ENCODE measurements around the gene ZNF618. TPM values are rescaled to one million over a fixed set of nuclear protein-coding genes. Genes with fewer than 3 reads are reported as not detected.

ZNF618 gene
- total and polyA plus RNA-seq, 8 donors, result 1.2 to 19.8 (median 5.3) TPM

DNA sequence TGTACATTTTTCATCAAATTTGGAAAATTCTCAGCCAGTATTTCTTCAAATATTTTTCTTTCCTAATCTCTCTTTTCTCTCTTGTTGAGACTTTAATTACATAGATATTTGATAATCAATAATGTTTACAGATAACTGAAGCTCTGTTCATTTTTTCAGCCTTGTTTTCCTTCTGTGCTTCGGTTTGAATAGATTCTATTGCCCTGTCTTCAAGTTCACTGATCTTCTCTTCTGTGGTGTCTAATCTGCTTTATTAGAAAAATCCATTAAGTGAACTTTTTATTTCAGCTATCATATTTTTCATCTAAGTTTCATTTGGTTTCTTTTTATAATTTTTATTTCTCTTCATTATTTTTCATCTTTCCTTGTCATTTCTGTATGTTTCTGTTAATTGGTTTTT lies 147.9 kb downstream of the ZNF618 start:
- no peak for DNase-seq
- TF ChIP-seq POLR2A (IDR thresholded peaks at IDR 0.05), result no peak
- no peak for TF ChIP-seq EP300 (IDR thresholded peaks at IDR 0.05)
- TF ChIP-seq POLR2AphosphoS5 (IDR thresholded peaks at IDR 0.05), result no peak
- H3K27me3 ChIP-seq, result no peaks in the 10 kb centered on the region
- H3K4me1 ChIP-seq, result no peaks in the 10 kb centered on the region
- peaks cover 0 to 90% (median 77%) of the 10 kb centered on the region in 4 donors for H3K36me3 ChIP-seq
- peaks cover 0 to 21% (median 12%) of the 10 kb centered on the region in 4 donors for H3K9me3 ChIP-seq
- H3K27ac ChIP-seq, result no peak overlapping the region
- intact Hi-C loops (cut with DNase I; ENCODE audit: low total_unique reads), result no loop called here
- WGBS, 5 donors, result 93 to 100% (median 96%) methylated on average over 1 of the region's 1 CpG
- H3K4me3 ChIP-seq, result no peak overlapping the region

- WGBS, 5 donors, result 88 to 93% (median 93%) methylated on average over 3 of the region's 3 CpGs
- no peak overlapping the region for H3K27ac ChIP-seq
- H3K4me1 ChIP-seq, result no peaks in the 10 kb centered on the region
- TF ChIP-seq CTCF (IDR thresholded peaks at IDR 0.05) (no peak), EP300 (IDR thresholded peaks at IDR 0.05) (no peak), POLR2AphosphoS5 (IDR thresholded peaks at IDR 0.05) (no peak), POLR2A (IDR thresholded peaks at IDR 0.05) (no peak)
- intact Hi-C loops (cut with DNase I; ENCODE audit: low total_unique reads), result no loop called here
- DNase-seq, result no peak
- H3K9me3 ChIP-seq, result peaks cover 0 to 21% (median 12%) of the 10 kb centered on the region in 4 donors
- H3K36me3 ChIP-seq, result peaks cover 0 to 90% (median 76%) of the 10 kb centered on the region in 4 donors
- no peak overlapping the region for H3K4me3 ChIP-seq
- no peaks in the 10 kb centered on the region for H3K27me3 ChIP-seq
Observed at GRCh38 chr9:114025196-114025753, 149.2 kb downstream of the ZNF618 start.

GRCh38 chr9:114025760-114026159 lies 149.7 kb downstream of the ZNF618 start:
- no peak overlapping the region for H3K4me3 ChIP-seq
- no peaks in the 10 kb centered on the region for H3K4me1 ChIP-seq
- H3K9me3 ChIP-seq, result peaks cover 0 to 21% (median 12%) of the 10 kb centered on the region in 4 donors
- WGBS, 5 donors, result 92 to 94% (median 94%) methylated on average over 5 of the region's 5 CpGs
- H3K27me3 ChIP-seq, result no peaks in the 10 kb centered on the region
- H3K36me3 ChIP-seq, result peaks cover 0 to 89% (median 76%) of the 10 kb centered on the region in 4 donors
- TF ChIP-seq POLR2AphosphoS5 (IDR thresholded peaks at IDR 0.05) (no peak), EP300 (IDR thresholded peaks at IDR 0.05) (no peak), CTCF (IDR thresholded peaks at IDR 0.05) (no peak), POLR2A (IDR thresholded peaks at IDR 0.05) (no peak)
- intact Hi-C loops (cut with DNase I; ENCODE audit: low total_unique reads), result no loop called here
- H3K27ac ChIP-seq, result no peak overlapping the region
- DNase-seq, result no peak

DNA sequence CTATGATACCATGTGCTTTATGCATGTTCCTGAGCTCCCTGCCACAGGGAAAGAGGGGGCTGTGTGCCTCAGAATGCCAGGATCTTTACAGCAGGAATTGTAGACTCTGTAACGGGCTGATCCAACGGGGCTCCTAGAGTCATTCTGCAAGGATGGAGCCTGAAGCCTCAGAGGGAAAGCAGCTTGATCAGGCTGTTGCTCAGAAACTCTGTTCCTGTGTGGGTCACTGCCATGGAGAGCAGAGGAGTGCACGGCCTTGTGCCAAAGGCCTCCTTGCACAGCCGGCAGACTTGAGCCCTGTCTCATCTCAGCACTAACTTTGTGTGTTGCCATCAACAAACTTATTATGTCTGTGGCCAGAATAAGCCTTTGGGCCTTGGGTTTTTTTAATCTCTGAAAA lies 150.2 kb downstream of the ZNF618 start:
- no peaks in the 10 kb centered on the region for H3K4me1 ChIP-seq
- intact Hi-C loops (cut with DNase I; ENCODE audit: low total_unique reads), result no loop called here
- no peaks in the 10 kb centered on the region for H3K27me3 ChIP-seq
- no peak for TF ChIP-seq EP300 (IDR thresholded peaks at IDR 0.05)
- TF ChIP-seq POLR2A (IDR thresholded peaks at IDR 0.05), result no peak
- TF ChIP-seq CTCF (IDR thresholded peaks at IDR 0.05), result no peak
- 90 to 98% (median 93%) methylated on average over 4 of the region's 4 CpGs for WGBS, 5 donors
- no peak overlapping the region for H3K4me3 ChIP-seq
- H3K9me3 ChIP-seq, result peaks cover 0 to 21% (median 12%) of the 10 kb centered on the region in 4 donors
- peaks cover 0 to 89% (median 76%) of the 10 kb centered on the region in 4 donors for H3K36me3 ChIP-seq
- DNase-seq, result no peak
- no peak overlapping the region for H3K27ac ChIP-seq

DNA sequence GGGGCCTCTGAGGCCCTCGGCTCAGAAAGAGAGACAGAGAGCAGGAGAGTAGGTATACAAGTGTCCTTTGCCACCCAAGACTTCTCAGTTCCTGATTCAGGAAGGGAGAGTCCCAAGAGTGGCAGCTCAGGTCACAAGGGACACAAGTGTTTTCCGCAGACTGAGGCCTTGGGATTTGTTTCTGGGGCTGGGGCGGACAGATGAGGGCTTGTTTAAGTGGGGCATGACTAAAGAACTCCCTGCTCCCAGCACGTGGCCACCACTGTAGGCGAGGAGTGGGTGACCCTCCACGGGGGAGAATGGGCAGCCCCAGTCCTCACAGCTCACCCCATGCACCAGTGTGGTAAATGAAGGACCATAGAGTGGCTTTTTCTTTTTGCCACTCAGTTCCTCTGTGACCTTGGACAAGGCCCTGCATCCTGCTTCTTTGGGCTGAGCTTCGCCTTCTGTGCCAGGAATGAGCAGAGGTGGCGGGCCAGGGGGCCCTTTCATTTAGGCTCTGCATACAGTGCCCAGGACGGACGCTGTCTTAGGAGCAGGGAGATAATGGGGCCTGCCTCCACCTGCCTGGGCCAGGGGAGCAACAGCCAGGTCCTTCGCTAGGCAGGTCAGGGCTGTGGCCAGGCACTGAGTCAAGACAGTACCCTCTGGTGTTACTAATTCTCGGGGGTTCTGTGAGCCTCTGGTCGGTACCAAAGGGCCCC lies 151.2 kb downstream of the ZNF618 start:
- Histone ChIP-seq H3K27ac (no peak overlapping the region), H3K36me3 (peaks cover 0 to 86% (median 73%) of the 10 kb centered on the region in 4 donors), H3K4me1 (no peaks in the 10 kb centered on the region), H3K4me3 (no peak overlapping the region), H3K27me3 (no peaks in the 10 kb centered on the region), H3K9me3 (peaks cover 0 to 19% (median 11%) of the 10 kb centered on the region in 4 donors)
- intact Hi-C loops (cut with DNase I; ENCODE audit: low total_unique reads), result no loop called here
- TF ChIP-seq CTCF (IDR thresholded peaks at IDR 0.05), result no peak
- no peak for TF ChIP-seq POLR2A (IDR thresholded peaks at IDR 0.05)
- no peak for TF ChIP-seq EP300 (IDR thresholded peaks at IDR 0.05)
- TF ChIP-seq POLR2AphosphoS5 (IDR thresholded peaks at IDR 0.05), result no peak
- DNase-seq, result no peak
- WGBS, 5 donors, result 85 to 92% (median 88%) methylated on average over 9 to 13 of the region's 13 CpGs

Data from stomach (tissue), 9 donors.